DLD1 (cell line): Measurements from ENCODE around the gene PCDH9.
"Not testable (repeated sequence)": the region's sequence is repeated elsewhere in the genome, so short reads cannot be mapped to it uniquely, and the experiment has no call there.

Source experiments
- in situ Hi-C: cut with HindIII; loops from 2 replicates; pipeline ENCODE4 v1.10.0; 2017; ENCODE audit warnings: low sequenced_read_pairs

Gene PCDH9

GRCh38 chr13:66927562-66927961 is 302.6 kb downstream of the PCDH9 start:
- in situ Hi-C loops = no loop called here

GRCh38 chr13:66926851-66927524 is 303.1 kb downstream of the PCDH9 start:
- in situ Hi-C loops = no loop called here

- in situ Hi-C loops = no loop called here
Observed at GRCh38 chr13:66926200-66926850, 303.8 kb downstream of the PCDH9 start.

GRCh38 chr13:66922444-66922843 is 307.7 kb downstream of the PCDH9 start:
- in situ Hi-C loops = no loop called here

- in situ Hi-C loops = no loop called here
Observed at GRCh38 chr13:66921437-66921836, 308.7 kb downstream of the PCDH9 start.

- in situ Hi-C loops = no loop called here
Observed at GRCh38 chr13:66915596-66916185, 314.4 kb downstream of the PCDH9 start.

GRCh38 chr13:66914155-66914554 is 316.0 kb downstream of the PCDH9 start:
- in situ Hi-C loops = no loop called here

- in situ Hi-C loops = no loop called here
Observed at GRCh38 chr13:66911411-66911939, 318.7 kb downstream of the PCDH9 start.

GRCh38 chr13:66899955-66900354 is 330.2 kb downstream of the PCDH9 start:
- in situ Hi-C loops = no loop called here

GRCh38 chr13:66896933-66897332 is 333.2 kb downstream of the PCDH9 start:
- in situ Hi-C loops = no loop called here

- in situ Hi-C loops = no loop called here
Observed at GRCh38 chr13:66895780-66896179, 334.4 kb downstream of the PCDH9 start.

GRCh38 chr13:66895320-66895719 is 334.8 kb downstream of the PCDH9 start:
- in situ Hi-C loops = no loop called here

- in situ Hi-C loops = no loop called here
Observed at GRCh38 chr13:66888698-66889097, 341.4 kb downstream of the PCDH9 start.

- in situ Hi-C loops = no loop called here
Observed at GRCh38 chr13:66887088-66887487, 343.0 kb downstream of the PCDH9 start.

- in situ Hi-C loops = no loop called here
Observed at GRCh38 chr13:66886264-66886663, 343.9 kb downstream of the PCDH9 start.

GRCh38 chr13:66881170-66881569 is 349.0 kb downstream of the PCDH9 start:
- in situ Hi-C loops = not testable (repeated sequence)

- in situ Hi-C loops = no loop called here
Observed at GRCh38 chr13:66879988-66880387, 350.1 kb downstream of the PCDH9 start.

- in situ Hi-C loops = no loop called here
Observed at GRCh38 chr13:66875264-66875663, 354.9 kb downstream of the PCDH9 start.

- in situ Hi-C loops = no loop called here
Observed at GRCh38 chr13:66864627-66865026, 365.5 kb downstream of the PCDH9 start.

GRCh38 chr13:66860878-66861417 is 369.2 kb downstream of the PCDH9 start:
- in situ Hi-C loops = no loop called here

GRCh38 chr13:66859934-66860877 is 369.9 kb downstream of the PCDH9 start:
- in situ Hi-C loops = no loop called here
